CD14-positive monocyte (primary cell): Measurements from ENCODE around the gene TBC1D3I. TPM values are rescaled to one million over a fixed set of nuclear protein-coding genes. Genes with fewer than 3 reads are reported as not detected.

Source experiments
- DNase-seq, 3 donors: peaks; one replicate each; pipeline ENCODE4 v3.0.0-alpha.2; 2011 to 2022
- H2AFZ ChIP-seq: 2 replicates; pipeline ENCODE4 v1.6.0; 2012; ENCODE audit warnings: mild to moderate bottlenecking, low read depth, low read length, inconsistent platforms; ENCODE audit not compliant: insufficient read depth, poor library complexity, severe bottlenecking
- H3K27ac ChIP-seq, 2 donors: 1 replicate in 1 of 2; 2 replicates in 1 of 2; pipeline ENCODE4 v1.5.1; 2012 to 2013; ENCODE audit warnings: low read length in 2 of 2, control low read depth in 1 of 2, inconsistent platforms in 1 of 2, low read depth in 1 of 2, mild to moderate bottlenecking in 1 of 2
- H3K27me3 ChIP-seq, 2 donors: one replicate each; pipeline versions ENCODE4 v1.6.0 to v1.6.1; 2011 to 2013; ENCODE audit warnings: low read length in 2 of 2; ENCODE audit not compliant: control insufficient read depth in 2 of 2, insufficient read depth in 2 of 2
- H3K36me3 ChIP-seq, 2 donors: replicated peaks in 1 of 2; 1 replicate in 1 of 2; 2 replicates in 1 of 2; pipeline versions ENCODE4 v1.5.1 to v1.6.1; 2012 to 2013; ENCODE audit warnings: low read length in 2 of 2, control low read depth in 1 of 2, inconsistent platforms in 1 of 2, mild to moderate bottlenecking in 1 of 2; ENCODE audit not compliant: insufficient read depth in 2 of 2, control insufficient read depth in 1 of 2
- H3K4me1 ChIP-seq, 2 donors: 1 replicate in 1 of 2; 2 replicates in 1 of 2; pipeline versions ENCODE4 v1.5.1 to v1.6.1; 2012 to 2013; ENCODE audit warnings: low read length in 2 of 2, control low read depth in 1 of 2, inconsistent platforms in 1 of 2, mild to moderate bottlenecking in 1 of 2, moderate library complexity in 1 of 2; ENCODE audit not compliant: insufficient read depth in 2 of 2, control insufficient read depth in 1 of 2
- H3K4me2 ChIP-seq: replicated peaks from 2 replicates; pipeline ENCODE3; 2012; ENCODE audit warnings: low read length, moderate library complexity, mild to moderate bottlenecking; ENCODE audit not compliant: poor library complexity, severe bottlenecking; ENCODE audit errors: extremely low read depth
- H3K4me3 ChIP-seq, 3 experiments: fragments of 200-600 bp in 1 of 3; sonication (generic) in 1 of 3; replicated peaks in 1 of 3; 1 replicate in 2 of 3; 2 replicates in 1 of 3; pipeline ENCODE4 v1.5.1; 2011 to 2013; ENCODE audit warnings: low read length in 3 of 3, mild to moderate bottlenecking in 3 of 3, control low read depth in 2 of 3, low read depth in 2 of 3, inconsistent platforms in 1 of 3, moderate library complexity in 1 of 3
- H3K79me2 ChIP-seq: 2 replicates; pipeline ENCODE4 v1.6.0; 2012; ENCODE audit warnings: mild to moderate bottlenecking, control low read depth, inconsistent platforms, low read length, moderate library complexity; ENCODE audit not compliant: insufficient read depth
- H3K9ac ChIP-seq: 2 replicates; pipeline ENCODE4 v1.6.0; 2017; ENCODE audit warnings: low read length, mild to moderate bottlenecking; ENCODE audit not compliant: insufficient read depth, poor library complexity, severe bottlenecking
- H3K9me3 ChIP-seq, 2 donors: replicated peaks in 1 of 2; 1 replicate in 1 of 2; 2 replicates in 1 of 2; pipeline versions ENCODE4 v1.5.1 to v1.6.1; 2012 to 2013; ENCODE audit warnings: low read length in 2 of 2, control low read depth in 1 of 2; ENCODE audit not compliant: control insufficient read depth in 1 of 2, insufficient read depth in 1 of 2
- H4K20me1 ChIP-seq: 2 replicates; pipeline ENCODE4 v1.6.0; 2012; ENCODE audit warnings: mild to moderate bottlenecking, low read length, control low read depth, moderate library complexity; ENCODE audit not compliant: insufficient read depth
- H3K27ac Mint-ChIP-seq, 7 donors: one replicate each; pipeline ENCODE4 v1.8.0; 2020; ENCODE audit warnings: mild to moderate bottlenecking in 7 of 7, mixed read lengths in 7 of 7, moderate library complexity in 6 of 7, inconsistent platforms in 2 of 7
- H3K27me3 Mint-ChIP-seq, 3 donors: one replicate each; pipeline ENCODE4 v1.8.0; 2021 to 2022; ENCODE audit warnings: low read depth in 3 of 3, mild to moderate bottlenecking in 3 of 3, mixed read lengths in 3 of 3, moderate library complexity in 3 of 3, inconsistent platforms in 1 of 3
- H3K36me3 Mint-ChIP-seq, 2 donors: one replicate each; pipeline ENCODE4 v1.8.0; 2020; ENCODE audit warnings: mixed read lengths in 2 of 2, inconsistent platforms in 1 of 2, mild to moderate bottlenecking in 1 of 2
- H3K4me1 Mint-ChIP-seq: one replicate; pipeline ENCODE4 v1.8.0; 2020; ENCODE audit warnings: mild to moderate bottlenecking, mixed read lengths
- H3K4me3 Mint-ChIP-seq, 2 donors: one replicate each; pipeline ENCODE4 v1.8.0; 2020; ENCODE audit warnings: mild to moderate bottlenecking in 2 of 2, mixed read lengths in 2 of 2, moderate library complexity in 1 of 2
- H3K9me3 Mint-ChIP-seq, 7 donors: one replicate each; pipeline ENCODE4 v1.8.0; 2020 to 2022; ENCODE audit warnings: mixed read lengths in 7 of 7, mild to moderate bottlenecking in 6 of 7, moderate library complexity in 6 of 7, inconsistent platforms in 2 of 7
- CTCF ChIP-seq: fragments of 200-600 bp; IDR thresholded peaks from one replicate; pipeline ENCODE4 v1.8.0; 2022; ENCODE audit warnings: antibody characterized with exemption, mild to moderate bottlenecking
- WGBS: methylation state at CpG from one replicate; pipeline ENCODE4 v1.1.5; 2013; ENCODE audit warnings: missing lambda C conversion rate; ENCODE audit not compliant: insufficient coverage; 5-methylcytosine and 5-hydroxymethylcytosine counted together
- intact Hi-C, 2 donors: fragments of 100-400 bp; cut with micrococcal nuclease; formaldehyde crosslinking; loops; one replicate each; pipeline versions ENCODE4 v1.15.0 to v1.15.1; 2023
- polyA plus RNA-seq, 3 donors: library from polyadenylated mRNA; depleted of rRNA in 1 of 3; unstranded in 2 of 3; stranded (reverse) in 1 of 3; fragments of 300-500 nt in 2 of 3; fragments of >200 nt in 1 of 3; fragmentation: Illumina TruSeq in 2 of 3; gene quantifications; 1 replicate in 2 of 3; 2 replicates in 1 of 3; pipeline ENCODE4 v1.2.3, GENCODE V29; 2012 to 2021

The TBC1D3I gene
- polyA plus RNA-seq, 3 donors = 0.24 TPM; not detected in 2

GRCh38 chr17:36214918-36215317 lies 49.5 kb downstream of the TBC1D3I start:
- no peak overlapping the region for H3K4me3 ChIP-seq
- peaks cover 61% of the 10 kb centered on the region for H3K4me1 Mint-ChIP-seq
- intact Hi-C loops = loop anchor here (5.0 kb wide), 2 partner anchors 33 to 123 kb away; partner anchors contain the start of gene CCL3 (in 1 of the 2)
- H4K20me1 ChIP-seq = no peaks in the 10 kb centered on the region
- no peak for TF ChIP-seq CTCF
- peaks cover 10 to 18% of the 10 kb centered on the region in 2 donors for H3K9me3 ChIP-seq
- no peak overlapping the region for H3K27ac ChIP-seq
- peaks cover 0 to 4% (median 0%) of the 10 kb centered on the region in 3 donors for H3K27me3 Mint-ChIP-seq
- H3K36me3 Mint-ChIP-seq = peaks cover 0 to 3% of the 10 kb centered on the region in 2 donors
- H3K9ac ChIP-seq = no peak overlapping the region
- H3K4me1 ChIP-seq = peaks cover 61 to 62% of the 10 kb centered on the region in 2 donors
- peak in 2 of 3 donors; percentile 30 to 40 for DNase-seq
- H3K79me2 ChIP-seq = no peaks in the 10 kb centered on the region
- H3K27ac Mint-ChIP-seq = peak overlapping the region in 4 of 7 donors; percentile 59 to 79 (median 69)
- no peak overlapping the region for H3K4me3 Mint-ChIP-seq
- H2AFZ ChIP-seq = no peak overlapping the region
- H3K9me3 Mint-ChIP-seq = peaks cover 8 to 21% (median 12%) of the 10 kb centered on the region in 7 donors
- no peak overlapping the region for H3K4me2 ChIP-seq
- no peaks in the 10 kb centered on the region for H3K36me3 ChIP-seq
- no peaks in the 10 kb centered on the region for H3K27me3 ChIP-seq

GRCh38 chr17:36213695-36214094 lies 50.7 kb downstream of the TBC1D3I start:
- Histone ChIP-seq H3K27ac (peak overlapping the region in 1 of 2 donors; percentile 71), H3K4me2 (no peak overlapping the region), H3K4me3 (no peak overlapping the region), H3K36me3 (no peaks in the 10 kb centered on the region), H3K9ac (no peak overlapping the region), H3K4me1 (peaks cover 66 to 67% of the 10 kb centered on the region in 2 donors), H3K9me3 (peaks cover 6% of the 10 kb centered on the region in 2 donors), H2AFZ (no peak overlapping the region), H3K27me3 (no peaks in the 10 kb centered on the region), H3K79me2 (no peaks in the 10 kb centered on the region), H4K20me1 (no peaks in the 10 kb centered on the region)
- H3K27ac Mint-ChIP-seq = peak overlapping the region in 4 of 7 donors; percentile 94 to 98 (median 96)
- peaks cover 0 to 3% of the 10 kb centered on the region in 2 donors for H3K36me3 Mint-ChIP-seq
- no peak for DNase-seq
- peaks cover 0 to 6% (median 3%) of the 10 kb centered on the region in 3 donors for H3K27me3 Mint-ChIP-seq
- intact Hi-C loops = loop anchor here in 1 of 2 donors (1.0 to 5.0 kb wide), 3 partner anchors 17 to 121 kb away; partner anchors contain the start of genes CCL3, CCL3L1 and CCL3L3
- H3K4me1 Mint-ChIP-seq = peaks cover 66% of the 10 kb centered on the region
- H3K9me3 Mint-ChIP-seq = peaks cover 5 to 12% (median 8%) of the 10 kb centered on the region in 7 donors
- WGBS = no CpG with 5 or more reads among the region's 3 CpGs
- no peak overlapping the region for H3K4me3 Mint-ChIP-seq
- no peak for TF ChIP-seq CTCF
